ENCODE measurements around the gene RASEF.

DNA sequence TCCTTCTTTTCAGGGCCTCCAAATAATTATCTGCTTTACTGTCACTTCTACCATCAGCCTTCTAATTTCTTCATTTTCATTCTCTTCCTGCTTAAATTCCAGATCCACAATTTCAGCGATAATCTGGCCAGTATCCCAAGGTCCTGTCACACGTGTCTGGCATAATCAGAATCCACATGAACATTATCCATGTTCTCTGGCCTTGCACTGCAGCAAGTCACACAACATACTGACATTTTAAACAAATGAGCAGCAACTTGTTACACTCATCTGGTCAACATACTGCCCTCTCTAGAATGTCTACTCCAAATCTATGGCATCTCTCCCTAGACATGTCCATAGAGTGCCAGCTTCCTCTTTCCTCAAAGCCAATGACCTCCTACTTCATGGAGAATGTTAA, 43.8 kb upstream of the RASEF start:
- TF ChIP-seq, protein P1, sequence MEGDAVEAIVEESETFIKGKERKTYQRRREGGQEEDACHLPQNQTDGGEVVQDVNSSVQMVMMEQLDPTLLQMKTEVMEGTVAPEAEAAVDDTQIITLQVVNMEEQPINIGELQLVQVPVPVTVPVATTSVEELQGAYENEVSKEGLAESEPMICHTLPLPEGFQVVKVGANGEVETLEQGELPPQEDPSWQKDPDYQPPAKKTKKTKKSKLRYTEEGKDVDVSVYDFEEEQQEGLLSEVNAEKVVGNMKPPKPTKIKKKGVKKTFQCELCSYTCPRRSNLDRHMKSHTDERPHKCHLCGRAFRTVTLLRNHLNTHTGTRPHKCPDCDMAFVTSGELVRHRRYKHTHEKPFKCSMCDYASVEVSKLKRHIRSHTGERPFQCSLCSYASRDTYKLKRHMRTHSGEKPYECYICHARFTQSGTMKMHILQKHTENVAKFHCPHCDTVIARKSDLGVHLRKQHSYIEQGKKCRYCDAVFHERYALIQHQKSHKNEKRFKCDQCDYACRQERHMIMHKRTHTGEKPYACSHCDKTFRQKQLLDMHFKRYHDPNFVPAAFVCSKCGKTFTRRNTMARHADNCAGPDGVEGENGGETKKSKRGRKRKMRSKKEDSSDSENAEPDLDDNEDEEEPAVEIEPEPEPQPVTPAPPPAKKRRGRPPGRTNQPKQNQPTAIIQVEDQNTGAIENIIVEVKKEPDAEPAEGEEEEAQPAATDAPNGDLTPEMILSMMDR (IDR thresholded peaks at IDR 0.05; ENCODE audit: borderline replicate concordance, extremely low read depth, low read length, poor library complexity, severe bottlenecking) = no peak
- no peak for TF ChIP-seq EZH2 (IDR thresholded peaks at IDR 0.05; ENCODE audit: borderline replicate concordance, low read depth, low read length, severe bottlenecking)
